ENCODE data around the gene MAMLD1.

DNA sequence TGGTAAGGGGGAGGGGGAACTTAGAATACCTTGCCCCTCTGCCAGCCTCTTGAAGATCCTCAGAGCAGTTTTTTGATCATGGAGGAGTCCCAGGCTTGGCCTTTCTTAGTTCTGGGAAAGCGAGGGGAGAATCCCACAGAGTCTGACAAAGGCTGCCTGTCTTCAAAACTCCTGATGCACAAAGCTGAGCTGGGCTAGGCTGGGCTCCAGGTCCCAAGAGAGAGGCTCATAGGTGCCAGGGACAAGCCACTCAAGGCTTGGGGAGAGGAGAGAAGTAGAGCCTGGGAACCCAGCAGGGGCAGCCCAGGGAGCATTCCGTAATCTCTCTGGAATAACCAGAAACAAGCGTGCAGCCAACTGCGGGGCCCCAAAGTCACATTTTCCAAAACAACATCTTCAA is 168.3 kb downstream of the MAMLD1 start:
- TF ChIP-seq EZH2 (IDR thresholded peaks at IDR 0.05; ENCODE audit: borderline replicate concordance, low read depth, low read length, severe bottlenecking) (no peak), POLR2A (IDR thresholded peaks at IDR 0.05; ENCODE audit: low read depth, low read length) (no peak)
- TF ChIP-seq, protein P1, sequence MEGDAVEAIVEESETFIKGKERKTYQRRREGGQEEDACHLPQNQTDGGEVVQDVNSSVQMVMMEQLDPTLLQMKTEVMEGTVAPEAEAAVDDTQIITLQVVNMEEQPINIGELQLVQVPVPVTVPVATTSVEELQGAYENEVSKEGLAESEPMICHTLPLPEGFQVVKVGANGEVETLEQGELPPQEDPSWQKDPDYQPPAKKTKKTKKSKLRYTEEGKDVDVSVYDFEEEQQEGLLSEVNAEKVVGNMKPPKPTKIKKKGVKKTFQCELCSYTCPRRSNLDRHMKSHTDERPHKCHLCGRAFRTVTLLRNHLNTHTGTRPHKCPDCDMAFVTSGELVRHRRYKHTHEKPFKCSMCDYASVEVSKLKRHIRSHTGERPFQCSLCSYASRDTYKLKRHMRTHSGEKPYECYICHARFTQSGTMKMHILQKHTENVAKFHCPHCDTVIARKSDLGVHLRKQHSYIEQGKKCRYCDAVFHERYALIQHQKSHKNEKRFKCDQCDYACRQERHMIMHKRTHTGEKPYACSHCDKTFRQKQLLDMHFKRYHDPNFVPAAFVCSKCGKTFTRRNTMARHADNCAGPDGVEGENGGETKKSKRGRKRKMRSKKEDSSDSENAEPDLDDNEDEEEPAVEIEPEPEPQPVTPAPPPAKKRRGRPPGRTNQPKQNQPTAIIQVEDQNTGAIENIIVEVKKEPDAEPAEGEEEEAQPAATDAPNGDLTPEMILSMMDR (IDR thresholded peaks at IDR 0.05; ENCODE audit: extremely low read depth in 1 of 2, insufficient read depth in 1 of 2, low read depth in 1 of 2, low read length in 2 of 2), result no peak

Measured in endothelial cell of umbilical vein (primary cell).